GM23248 (cell line): Measurements from ENCODE around the gene MTHFD2L. TPM values are rescaled to one million over a fixed set of nuclear protein-coding genes. Genes with fewer than 3 reads are reported as not detected.

Experiments used
- DNase-seq: peaks from one replicate; pipeline ENCODE4 v3.0.0-alpha.2; 2015
- H2AFZ ChIP-seq: fragments of 200-600 bp; sonication (generic); 2 replicates; pipeline ENCODE4 v1.6.1; 2016; ENCODE audit warnings: antibody characterized with exemption
- H3F3A ChIP-seq: fragments of 200-600 bp; sonication (generic); 2 replicates; pipeline ENCODE4 v1.6.1; 2016; ENCODE audit warnings: mild to moderate bottlenecking, antibody characterized with exemption, mixed run types; ENCODE audit not compliant: insufficient read depth
- H3K27ac ChIP-seq: fragments of 200-600 bp; sonication (generic); 2 replicates; pipeline ENCODE4 v1.5.1; 2016; ENCODE audit warnings: mild to moderate bottlenecking
- H3K27me3 ChIP-seq: fragments of 200-600 bp; sonication (generic); replicated peaks from 2 replicates; pipeline ENCODE4 v1.6.1; 2016; ENCODE audit warnings: mild to moderate bottlenecking; ENCODE audit not compliant: insufficient read depth
- H3K36me3 ChIP-seq: fragments of 200-600 bp; sonication (generic); 2 replicates; pipeline ENCODE4 v1.6.1; 2016; ENCODE audit warnings: low read depth, mild to moderate bottlenecking
- H3K4me1 ChIP-seq: fragments of 200-600 bp; sonication (generic); 2 replicates; pipeline ENCODE4 v1.6.1; 2016; ENCODE audit warnings: mild to moderate bottlenecking; ENCODE audit not compliant: insufficient read depth
- H3K4me2 ChIP-seq: fragments of 200-600 bp; sonication (generic); one replicate; pipeline ENCODE4 v1.6.1; 2016; ENCODE audit warnings: mild to moderate bottlenecking; ENCODE audit not compliant: unreplicated experiment
- H3K4me3 ChIP-seq: fragments of 200-600 bp; sonication (generic); 2 replicates; pipeline ENCODE4 v1.5.1; 2016; ENCODE audit warnings: mild to moderate bottlenecking
- H3K79me2 ChIP-seq: fragments of 200-600 bp; sonication (generic); 2 replicates; pipeline ENCODE4 v1.6.1; 2016; ENCODE audit warnings: mild to moderate bottlenecking; ENCODE audit not compliant: insufficient read depth
- H3K9ac ChIP-seq: fragments of 200-600 bp; sonication (generic); 2 replicates; pipeline ENCODE4 v1.6.1; 2016; ENCODE audit warnings: mild to moderate bottlenecking
- H3K9me2 ChIP-seq: fragments of 200-600 bp; sonication (generic); 2 replicates; pipeline ENCODE4 v1.6.1; 2016; ENCODE audit warnings: mixed run types, mild to moderate bottlenecking, moderate library complexity; ENCODE audit not compliant: insufficient read depth
- H3K9me3 ChIP-seq: fragments of 200-600 bp; sonication (generic); one replicate; pipeline ENCODE4 v1.6.1; 2017; ENCODE audit warnings: low read depth
- H4K20me1 ChIP-seq: fragments of 200-600 bp; sonication (generic); 2 replicates; pipeline ENCODE4 v1.6.0; 2016; ENCODE audit not compliant: insufficient read depth
- EZH2 ChIP-seq: fragments of 200-600 bp; sonication (generic); IDR thresholded peaks from 2 replicates; pipeline ENCODE4 v1.6.1; 2018; ENCODE audit warnings: antibody characterized with exemption, mild to moderate bottlenecking; ENCODE audit not compliant: insufficient read depth, poor library complexity, severe bottlenecking
- EZH2phosphoT487 ChIP-seq: fragments of 200-600 bp; sonication (generic); IDR thresholded peaks from 2 replicates; pipeline ENCODE4 v1.6.1; 2018; ENCODE audit warnings: antibody characterized with exemption, moderate library complexity, mild to moderate bottlenecking, low read depth; ENCODE audit not compliant: insufficient read depth
- WGBS, 2 experiments: methylation state at CpG; one replicate each; pipeline ENCODE4 v1.1.6; 2015 to 2017; ENCODE audit warnings: low lambda C conversion rate in 2 of 2, low coverage in 1 of 2; ENCODE audit errors: missing lambda C conversion rate in 2 of 2; 5-methylcytosine and 5-hydroxymethylcytosine counted together
- in situ Hi-C: fragments of 300-500 bp; cut with MboI; formaldehyde crosslinking; loops from 2 replicates; pipeline ENCODE4 v1.15.0; 2020
- polyA plus RNA-seq: library from polyadenylated mRNA; unstranded; fragments of >200 nt; fragmentation: Nextera tagmentation; extraction: Ambion mirVana; gene quantifications from 2 replicates; pipeline ENCODE4 v1.2.1, GENCODE V29; 2016
- total RNA-seq: library from RNA; depleted of rRNA; stranded (reverse); fragments of >200 nt; shearing (Covaris generic); gene quantifications from 2 replicates; pipeline ENCODE4 v1.2.3, GENCODE V29; 2014

MTHFD2L gene
- total and polyA plus RNA-seq, 2 experiments from 2014 or later = 6.3 to 7.9 TPM

DNA sequence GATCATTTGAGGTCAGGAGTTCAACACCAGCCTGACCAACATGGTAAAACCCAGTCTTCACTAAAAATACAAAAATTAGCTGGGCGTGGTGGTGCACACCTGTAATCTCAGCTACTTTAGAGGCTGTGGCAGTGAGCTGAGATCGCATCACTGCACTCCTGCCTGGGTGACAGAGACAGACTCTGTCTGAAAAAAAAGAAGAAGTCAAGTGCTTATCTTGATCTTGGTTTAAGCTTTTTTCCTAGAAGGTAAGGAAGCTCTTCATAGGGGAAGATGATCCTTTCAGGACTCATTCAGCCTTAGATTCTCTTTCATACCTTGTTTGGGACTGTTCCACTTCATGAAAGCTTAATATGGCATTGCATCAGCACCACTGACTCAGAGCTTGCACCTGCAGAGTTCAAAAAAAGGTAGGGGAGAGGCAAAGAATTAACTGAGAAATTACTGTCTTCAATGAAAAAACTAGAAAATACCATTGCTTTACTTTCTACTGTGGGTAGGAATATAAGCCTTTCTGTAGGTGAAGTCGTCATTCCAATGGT is 79.6 kb downstream of the MTHFD2L start:
- no peak overlapping the region for H3K9ac ChIP-seq
- H2AFZ ChIP-seq = no peak overlapping the region
- DNase-seq = no peak
- WGBS, 2 experiments = 75 to 80% methylated on average over 3 of the region's 3 CpGs
- no peaks in the 10 kb centered on the region for H4K20me1 ChIP-seq
- in situ Hi-C loops = no loop called here
- TF ChIP-seq EZH2 (no peak), EZH2phosphoT487 (no peak)
- H3K36me3 ChIP-seq = no peaks in the 10 kb centered on the region
- no peaks in the 10 kb centered on the region; the same call in 1 of the 2 replicates for H3F3A ChIP-seq
- no peaks in the 10 kb centered on the region for H3K4me1 ChIP-seq
- no peaks in the 10 kb centered on the region for H3K9me3 ChIP-seq
- H3K27me3 ChIP-seq = no peaks in the 10 kb centered on the region
- H3K27ac ChIP-seq = no peak overlapping the region
- no peak overlapping the region for H3K4me2 ChIP-seq
- H3K4me3 ChIP-seq = no peak overlapping the region
- no peaks in the 10 kb centered on the region for H3K79me2 ChIP-seq
- H3K9me2 ChIP-seq = no peaks in the 10 kb centered on the region

DNA sequence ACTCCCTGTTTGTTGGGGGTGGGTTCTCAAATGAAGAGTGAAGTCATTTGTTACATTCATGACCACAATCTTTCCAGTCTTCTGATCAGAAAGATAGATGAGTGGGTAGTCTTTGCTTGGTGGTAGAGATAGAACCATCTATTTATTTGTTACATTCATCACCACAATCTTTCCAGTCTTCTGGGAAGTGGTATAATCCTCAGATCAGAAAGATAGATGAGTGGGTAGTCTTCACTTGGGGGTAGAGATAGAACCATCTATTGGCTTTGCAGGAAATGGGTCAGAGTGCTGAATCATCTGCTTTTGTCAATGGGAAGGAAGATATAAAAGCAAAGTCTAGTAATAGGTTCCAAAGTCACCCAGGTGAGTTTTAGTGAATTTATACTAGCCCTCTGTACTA is 86.1 kb downstream of the MTHFD2L start:
- no peak overlapping the region for H2AFZ ChIP-seq
- H3K27ac ChIP-seq = no peak overlapping the region
- H3K79me2 ChIP-seq = no peaks in the 10 kb centered on the region
- no peaks in the 10 kb centered on the region for H3K36me3 ChIP-seq
- TF ChIP-seq EZH2phosphoT487 (no peak), EZH2 (no peak)
- H3K4me3 ChIP-seq = no peak overlapping the region
- no peaks in the 10 kb centered on the region for H3K9me2 ChIP-seq
- H3F3A ChIP-seq = no peaks in the 10 kb centered on the region
- no peak for DNase-seq
- no peaks in the 10 kb centered on the region for H4K20me1 ChIP-seq
- no peak overlapping the region for H3K4me2 ChIP-seq
- no peaks in the 10 kb centered on the region for H3K27me3 ChIP-seq
- no peaks in the 10 kb centered on the region for H3K4me1 ChIP-seq
- H3K9me3 ChIP-seq = no peaks in the 10 kb centered on the region
- in situ Hi-C loops = no loop called here
- no peak overlapping the region for H3K9ac ChIP-seq

DNA sequence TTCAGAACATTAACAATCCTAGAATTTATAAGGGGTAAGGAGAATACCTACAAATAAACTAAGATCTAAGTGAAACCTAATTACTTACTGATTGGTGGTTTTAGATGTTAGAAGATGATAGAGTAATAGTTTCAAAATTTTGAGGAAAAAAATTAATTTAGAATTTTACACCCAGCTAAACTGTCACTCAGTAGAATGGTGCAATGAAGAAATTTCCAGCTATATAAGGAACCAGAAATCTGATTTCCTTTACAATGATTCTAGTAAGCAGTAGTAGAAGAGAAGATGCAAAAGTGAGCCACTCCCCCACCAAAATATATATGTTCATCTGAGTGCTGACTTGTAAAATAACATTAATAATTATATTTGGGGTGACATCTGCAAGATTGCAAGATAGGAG is 95.0 kb downstream of the MTHFD2L start:
- no peak overlapping the region for H3K27ac ChIP-seq
- no peak overlapping the region for H3K4me2 ChIP-seq
- no peak overlapping the region for H3K9ac ChIP-seq
- H3K36me3 ChIP-seq = no peaks in the 10 kb centered on the region
- no peak for DNase-seq
- TF ChIP-seq EZH2phosphoT487 = no peak
- no peak for TF ChIP-seq EZH2
- H4K20me1 ChIP-seq = no peaks in the 10 kb centered on the region
- in situ Hi-C loops = no loop called here
- H3F3A ChIP-seq = no peaks in the 10 kb centered on the region
- H3K27me3 ChIP-seq = no peaks in the 10 kb centered on the region
- H3K9me2 ChIP-seq = no peaks in the 10 kb centered on the region
- H3K79me2 ChIP-seq = no peaks in the 10 kb centered on the region
- no peaks in the 10 kb centered on the region for H3K4me1 ChIP-seq
- no peaks in the 10 kb centered on the region for H3K9me3 ChIP-seq
- H2AFZ ChIP-seq = no peak overlapping the region
- no peak overlapping the region for H3K4me3 ChIP-seq

DNA sequence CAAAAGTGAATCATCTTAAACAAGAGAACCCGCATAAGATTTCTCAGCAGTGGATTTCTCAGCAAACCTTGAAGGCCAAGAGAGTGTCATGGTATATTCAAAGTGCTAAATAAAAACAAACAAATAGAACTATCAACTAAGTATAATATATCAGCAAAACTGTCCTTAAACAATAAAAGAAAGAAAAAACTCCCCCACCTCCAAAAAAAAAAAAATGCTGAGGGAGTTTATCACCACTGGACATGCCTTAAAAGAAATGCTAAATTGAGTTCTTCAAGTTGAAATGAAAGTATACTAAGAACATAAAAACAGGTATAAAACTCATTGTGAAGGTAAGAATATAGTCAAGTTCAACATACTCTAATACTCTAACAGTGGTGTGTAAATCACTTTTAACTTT is 96.5 kb downstream of the MTHFD2L start:
- Histone ChIP-seq H2AFZ (no peak overlapping the region), H3K9me2 (no peaks in the 10 kb centered on the region), H3K36me3 (no peaks in the 10 kb centered on the region), H3K79me2 (no peaks in the 10 kb centered on the region), H3K4me3 (no peak overlapping the region), H3K9me3 (no peaks in the 10 kb centered on the region), H3F3A (no peaks in the 10 kb centered on the region), H3K4me1 (no peaks in the 10 kb centered on the region), H4K20me1 (no peaks in the 10 kb centered on the region), H3K27me3 (no peaks in the 10 kb centered on the region), H3K9ac (no peak overlapping the region), H3K4me2 (no peak overlapping the region), H3K27ac (no peak overlapping the region)
- DNase-seq = no peak
- TF ChIP-seq EZH2 (no peak), EZH2phosphoT487 (no peak)
- in situ Hi-C loops = no loop called here
- 100% methylated on average over 1 of the region's 1 CpG for WGBS, 2 experiments

DNA sequence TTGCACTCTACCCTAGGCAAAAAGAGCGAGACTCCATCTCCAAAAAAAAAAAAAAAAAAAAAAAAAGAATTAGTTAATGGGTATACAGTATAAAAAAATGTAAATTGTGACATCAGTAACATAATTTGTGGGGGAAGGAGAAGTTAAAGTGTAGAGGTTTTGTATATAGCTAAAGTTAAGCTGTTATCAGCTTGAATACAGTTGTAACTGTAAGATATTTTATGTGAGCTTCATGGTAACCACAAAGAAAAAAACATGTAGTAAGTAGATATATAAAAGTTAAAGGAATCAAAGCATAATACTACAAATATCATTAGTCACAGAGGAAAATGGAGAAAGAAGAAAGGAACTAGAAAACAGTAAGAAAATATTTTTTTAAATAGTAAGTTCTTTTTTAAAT is 97.2 kb downstream of the MTHFD2L start:
- H3F3A ChIP-seq = no peaks in the 10 kb centered on the region
- 83 to 100% methylated on average over 1 of the region's 1 CpG for WGBS, 2 experiments

More for the DNA sequence above, 97.2 kb downstream of the MTHFD2L start:
- Histone ChIP-seq H3K79me2 (no peaks in the 10 kb centered on the region), H3K4me2 (no peak overlapping the region), H4K20me1 (no peaks in the 10 kb centered on the region), H3K9ac (no peak overlapping the region), H3K27me3 (no peaks in the 10 kb centered on the region), H2AFZ (no peak overlapping the region), H3K4me3 (no peak overlapping the region), H3K9me2 (no peaks in the 10 kb centered on the region), H3K4me1 (no peaks in the 10 kb centered on the region), H3K27ac (no peak overlapping the region), H3K36me3 (no peaks in the 10 kb centered on the region), H3K9me3 (no peaks in the 10 kb centered on the region)
- TF ChIP-seq EZH2 = no peak
- no peak for TF ChIP-seq EZH2phosphoT487
- in situ Hi-C loops = no loop called here
- DNase-seq = no peak
